GM20000 (cell line): ENCODE measurements around the gene IL22RA2.
"Not testable (repeated sequence)": the region's sequence is repeated elsewhere in the genome, so short reads cannot be mapped to it uniquely, and the experiment has no call there.

Source experiments
- DNase-seq: peaks from one replicate; pipeline ENCODE4 v3.0.0; 2012; ENCODE audit warnings: low spot score
- TF ChIP-seq, protein P1 (sequence below): IDR thresholded peaks from 2 replicates; pipeline ENCODE4 v1.5.1; 2012; ENCODE audit warnings: mild to moderate bottlenecking, control low read depth; ENCODE audit errors: extremely low read depth, missing control alignments

Gene IL22RA2

DNA sequence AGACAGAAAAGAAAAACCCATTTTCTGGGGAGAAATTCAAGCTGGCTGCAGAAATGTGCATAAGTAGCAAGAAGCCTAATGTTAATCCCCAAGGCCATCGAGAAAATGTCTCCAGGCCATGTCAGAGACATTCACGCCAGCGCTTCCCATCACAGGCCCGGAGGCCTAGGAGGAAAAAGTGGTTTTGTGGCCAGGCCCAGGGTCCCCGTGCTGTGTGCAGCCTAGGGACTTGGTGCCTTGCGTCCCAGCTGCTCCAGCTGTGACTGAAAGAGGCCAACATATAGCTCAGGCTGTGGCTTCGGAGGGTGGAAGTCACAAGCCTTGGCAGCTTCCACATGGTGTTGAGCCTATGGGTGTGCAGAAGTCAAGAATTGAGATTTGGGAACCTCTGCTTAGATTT lies 34.8 kb upstream of the IL22RA2 start:
- DNase-seq, result no peak
- TF ChIP-seq, protein P1, sequence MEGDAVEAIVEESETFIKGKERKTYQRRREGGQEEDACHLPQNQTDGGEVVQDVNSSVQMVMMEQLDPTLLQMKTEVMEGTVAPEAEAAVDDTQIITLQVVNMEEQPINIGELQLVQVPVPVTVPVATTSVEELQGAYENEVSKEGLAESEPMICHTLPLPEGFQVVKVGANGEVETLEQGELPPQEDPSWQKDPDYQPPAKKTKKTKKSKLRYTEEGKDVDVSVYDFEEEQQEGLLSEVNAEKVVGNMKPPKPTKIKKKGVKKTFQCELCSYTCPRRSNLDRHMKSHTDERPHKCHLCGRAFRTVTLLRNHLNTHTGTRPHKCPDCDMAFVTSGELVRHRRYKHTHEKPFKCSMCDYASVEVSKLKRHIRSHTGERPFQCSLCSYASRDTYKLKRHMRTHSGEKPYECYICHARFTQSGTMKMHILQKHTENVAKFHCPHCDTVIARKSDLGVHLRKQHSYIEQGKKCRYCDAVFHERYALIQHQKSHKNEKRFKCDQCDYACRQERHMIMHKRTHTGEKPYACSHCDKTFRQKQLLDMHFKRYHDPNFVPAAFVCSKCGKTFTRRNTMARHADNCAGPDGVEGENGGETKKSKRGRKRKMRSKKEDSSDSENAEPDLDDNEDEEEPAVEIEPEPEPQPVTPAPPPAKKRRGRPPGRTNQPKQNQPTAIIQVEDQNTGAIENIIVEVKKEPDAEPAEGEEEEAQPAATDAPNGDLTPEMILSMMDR, result no peak

DNA sequence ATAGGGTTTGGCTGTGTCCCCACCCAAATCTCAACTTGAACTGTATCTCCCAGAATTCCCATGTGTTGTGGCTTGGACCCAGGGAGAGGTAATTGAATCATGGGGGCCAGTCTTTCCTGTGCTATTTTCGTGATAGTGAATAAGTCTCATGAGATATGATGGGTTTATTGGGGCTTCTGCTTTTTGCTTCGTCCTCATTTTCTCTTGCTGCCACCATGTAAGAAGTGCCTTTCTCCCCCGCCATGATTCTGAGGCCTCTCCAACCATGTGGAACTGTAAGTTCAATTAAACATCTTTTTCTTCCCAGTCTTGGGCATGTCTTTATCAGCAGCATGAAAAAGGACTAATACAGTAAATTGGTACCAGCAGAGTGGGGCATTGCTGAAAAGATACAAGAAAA lies 34.0 kb upstream of the IL22RA2 start:
- DNase-seq, result not testable (repeated sequence)

DNA sequence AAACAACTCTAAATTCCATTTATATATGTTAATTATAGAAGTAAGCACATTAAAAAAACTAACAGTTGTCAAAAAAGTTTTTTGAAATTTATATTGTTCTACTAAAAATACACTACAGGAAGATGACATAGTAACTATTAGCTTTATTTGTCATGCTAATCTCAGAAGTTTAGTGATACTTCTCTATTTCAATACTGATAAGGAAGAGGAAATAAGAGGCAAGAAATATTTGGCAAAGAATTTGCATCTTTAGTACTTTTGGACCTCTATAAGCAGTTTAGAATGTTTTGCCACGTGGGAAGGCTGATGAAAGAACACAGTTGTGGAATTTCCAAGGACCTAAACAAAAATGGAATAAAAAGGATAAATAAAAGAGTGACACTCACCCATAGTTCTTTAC lies 33.1 kb upstream of the IL22RA2 start:
- TF ChIP-seq, protein P1, result no peak
- no peak for DNase-seq

DNA sequence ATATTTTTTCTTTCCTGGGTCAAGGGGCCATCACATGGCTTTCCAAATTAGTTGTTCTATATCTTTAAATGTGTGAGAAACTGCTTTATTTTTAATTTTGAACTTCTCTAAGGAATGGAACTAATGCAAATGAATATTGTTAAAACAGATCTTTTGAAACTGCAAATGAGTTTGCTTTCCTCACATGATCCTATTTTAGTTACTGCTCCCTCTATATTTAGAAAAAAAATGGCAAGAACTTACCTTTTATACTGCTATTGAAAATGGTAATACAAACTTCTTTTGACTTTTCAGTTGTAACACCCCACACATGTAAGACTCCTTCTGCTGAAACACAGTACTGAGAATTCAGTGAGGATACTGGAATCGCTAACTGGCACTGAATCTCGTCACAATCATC lies 29.8 kb upstream of the IL22RA2 start:
- DNase-seq, result no peak

DNA sequence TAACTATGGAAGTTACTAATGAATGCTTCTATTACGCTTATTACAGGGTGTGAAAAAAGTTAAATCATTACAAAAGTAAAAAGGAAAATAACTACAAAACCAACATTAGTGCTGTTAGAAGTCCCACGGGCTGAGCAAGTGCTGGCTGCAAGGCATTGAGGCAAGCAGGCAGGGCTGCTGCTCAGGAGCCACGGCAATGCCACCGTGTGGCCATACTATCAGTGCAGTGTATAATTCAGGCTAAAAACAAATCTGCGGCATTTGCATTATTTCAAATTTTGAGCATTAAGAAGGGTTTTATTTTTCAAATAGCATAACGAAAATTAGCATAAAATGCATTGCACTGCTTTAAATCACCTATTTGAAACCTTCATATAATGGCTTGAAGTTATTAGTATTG lies 28.6 kb upstream of the IL22RA2 start:
- no peak for DNase-seq

More for the DNA sequence above, 29.8 kb upstream of the IL22RA2 start:
- TF ChIP-seq, protein P1, result no peak

DNA sequence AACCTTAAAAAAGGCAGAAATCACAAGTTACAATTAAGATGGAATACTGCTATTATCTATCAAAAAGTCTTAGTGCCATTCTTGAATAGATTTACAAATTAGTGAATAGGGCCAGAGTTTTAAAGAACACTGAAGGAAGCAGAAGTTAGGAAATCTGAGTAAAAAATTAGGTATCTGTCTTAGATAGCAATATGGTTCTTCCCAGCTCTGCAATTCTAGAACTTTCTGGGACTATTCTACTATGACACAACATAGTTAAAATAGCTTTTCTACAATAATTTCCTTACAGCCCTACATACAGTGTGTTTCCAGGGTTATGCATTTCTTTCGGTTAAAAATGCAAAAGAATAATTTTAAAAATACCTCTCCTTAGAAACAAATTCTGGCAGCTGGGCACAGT lies 27.6 kb upstream of the IL22RA2 start:
- DNase-seq, result no peak
- TF ChIP-seq, protein P1, result no peak

More for the DNA sequence above, 28.6 kb upstream of the IL22RA2 start:
- TF ChIP-seq, protein P1, result no peak

DNA sequence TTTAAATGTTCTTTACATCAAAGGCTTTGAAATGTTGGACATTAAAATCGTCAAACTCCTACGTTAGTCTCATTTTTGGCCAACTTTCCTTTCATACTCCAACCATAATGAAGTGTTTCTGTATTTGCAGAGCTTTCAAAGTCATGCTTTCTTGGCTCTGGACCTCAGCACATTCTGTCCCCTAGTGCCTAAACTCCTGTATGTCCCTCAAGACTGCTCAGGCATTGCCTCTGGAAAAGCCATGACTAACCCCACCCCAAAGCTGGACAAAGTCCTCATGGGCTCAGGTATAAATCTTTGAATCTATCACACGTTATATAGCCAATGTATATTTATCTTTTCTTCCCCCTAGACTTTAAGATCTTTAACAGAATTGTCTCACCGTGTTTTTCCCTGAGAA lies 26.8 kb upstream of the IL22RA2 start:
- TF ChIP-seq, protein P1, result no peak
- no peak for DNase-seq
